HepG2 (cell line): ENCODE data around the gene PAPSS2. TPM values are rescaled to one million over a fixed set of nuclear protein-coding genes. Genes with fewer than 3 reads are reported as not detected.

Experiments used
- HDAC1 ChIP-seq: sonication (generic); formaldehyde crosslinking; IDR thresholded peaks from 2 replicates; pipeline ENCODE4 v1.5.1; 2020; ENCODE audit warnings: mild to moderate bottlenecking, missing genetic modification reagents
- KIAA2018 ChIP-seq: sonication (generic); formaldehyde crosslinking; IDR thresholded peaks from 2 replicates; pipeline ENCODE4 v1.5.0; 2020; ENCODE audit warnings: mild to moderate bottlenecking, missing genetic modification reagents, borderline replicate concordance
- ZNF296 ChIP-seq: sonication (generic); formaldehyde crosslinking; conservative IDR thresholded peaks from 2 replicates; pipeline ENCODE4 v1.5.0; 2020; ENCODE audit warnings: mild to moderate bottlenecking, missing genetic modification reagents
- ZNF558 ChIP-seq: sonication (generic); formaldehyde crosslinking; IDR thresholded peaks from 2 replicates; pipeline ENCODE4 v1.9.0; 2022; ENCODE audit warnings: mild to moderate bottlenecking, missing genetic modification reagents, borderline replicate concordance
- ZNF574 ChIP-seq: sonication (generic); formaldehyde crosslinking; IDR thresholded peaks from 2 replicates; pipeline ENCODE4 v1.4.0; 2020; ENCODE audit warnings: missing genetic modification reagents
- ZNF614 ChIP-seq: IDR thresholded peaks from 2 replicates; pipeline ENCODE4 v1.6.1; 2018; ENCODE audit warnings: missing biosample characterization, missing genetic modification reagents, inconsistent platforms, borderline replicate concordance
- polyA plus RNA-seq, 8 experiments: library from polyadenylated mRNA; depleted of rRNA in 3 of 8; stranded (reverse) in 7 of 8; unstranded in 1 of 8; fragments of >200 nt; fragmentation: Illumina TruSeq in 4 of 8; extraction: Trizol in 4 of 8; gene quantifications; 2 replicates each; pipeline versions ENCODE4 v1.2.1 to v1.2.3, GENCODE V29; 2011 to 2016; ENCODE audit warnings: low read depth in 4 of 8, missing spikeins in 1 of 8, mixed read lengths in 1 of 8; ENCODE audit not compliant: insufficient read depth in 1 of 8
- total RNA-seq, 5 experiments: library from RNA; depleted of rRNA; stranded (reverse); fragments of >200 nt; fragmentation: Illumina TruSeq; extraction: Trizol; gene quantifications; 2 replicates each; pipeline ENCODE4 v1.2.3, GENCODE V29; 2016; ENCODE audit warnings: low read depth in 1 of 5
- TF ChIP-seq, protein P1 (sequence below): sonication (generic); formaldehyde crosslinking; IDR thresholded peaks from 2 replicates; pipeline ENCODE4 v1.4.0; 2020; ENCODE audit warnings: low read depth, missing genetic modification reagents
- TF ChIP-seq, protein P2 (sequence below): sonication (generic); formaldehyde crosslinking; IDR thresholded peaks from 2 replicates; pipeline ENCODE4 v1.4.0; 2020; ENCODE audit warnings: missing genetic modification reagents

Gene PAPSS2
- total and polyA plus RNA-seq, 2 of the 13 experiments (the other 11 are each of a cell fraction or from before 2014, with no cell fraction given): 0.11 to 0.12 TPM

- no peak for TF ChIP-seq KIAA2018 (CRISPR knock-in tag)
- TF ChIP-seq, protein P1, sequence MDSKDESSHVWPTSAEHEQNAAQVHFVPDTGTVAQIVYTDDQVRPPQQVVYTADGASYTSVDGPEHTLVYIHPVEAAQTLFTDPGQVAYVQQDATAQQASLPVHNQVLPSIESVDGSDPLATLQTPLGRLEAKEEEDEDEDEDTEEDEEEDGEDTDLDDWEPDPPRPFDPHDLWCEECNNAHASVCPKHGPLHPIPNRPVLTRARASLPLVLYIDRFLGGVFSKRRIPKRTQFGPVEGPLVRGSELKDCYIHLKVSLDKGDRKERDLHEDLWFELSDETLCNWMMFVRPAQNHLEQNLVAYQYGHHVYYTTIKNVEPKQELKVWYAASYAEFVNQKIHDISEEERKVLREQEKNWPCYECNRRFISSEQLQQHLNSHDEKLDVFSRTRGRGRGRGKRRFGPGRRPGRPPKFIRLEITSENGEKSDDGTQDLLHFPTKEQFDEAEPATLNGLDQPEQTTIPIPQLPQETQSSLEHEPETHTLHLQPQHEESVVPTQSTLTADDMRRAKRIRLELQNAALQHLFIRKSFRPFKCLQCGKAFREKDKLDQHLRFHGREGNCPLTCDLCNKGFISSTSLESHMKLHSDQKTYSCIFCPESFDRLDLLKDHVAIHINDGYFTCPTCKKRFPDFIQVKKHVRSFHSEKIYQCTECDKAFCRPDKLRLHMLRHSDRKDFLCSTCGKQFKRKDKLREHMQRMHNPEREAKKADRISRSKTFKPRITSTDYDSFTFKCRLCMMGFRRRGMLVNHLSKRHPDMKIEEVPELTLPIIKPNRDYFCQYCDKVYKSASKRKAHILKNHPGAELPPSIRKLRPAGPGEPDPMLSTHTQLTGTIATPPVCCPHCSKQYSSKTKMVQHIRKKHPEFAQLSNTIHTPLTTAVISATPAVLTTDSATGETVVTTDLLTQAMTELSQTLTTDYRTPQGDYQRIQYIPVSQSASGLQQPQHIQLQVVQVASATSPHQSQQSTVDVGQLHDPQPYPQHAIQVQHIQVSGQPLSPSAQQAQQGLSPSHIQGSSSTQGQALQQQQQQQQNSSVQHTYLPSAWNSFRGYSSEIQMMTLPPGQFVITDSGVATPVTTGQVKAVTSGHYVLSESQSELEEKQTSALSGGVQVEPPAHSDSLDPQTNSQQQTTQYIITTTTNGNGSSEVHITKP (CRISPR knock-in tag): peak; percentile 58; the same call in 1 of the 2 replicates
- TF ChIP-seq ZNF614 (CRISPR knock-in tag): 0 out of 2 replicates have a peak, but pooled peaks have one; percentile 22
- peak; percentile 80 for TF ChIP-seq ZNF574 (CRISPR knock-in tag)
- no peak for TF ChIP-seq ZNF558 (CRISPR knock-in tag)
- peak; percentile 93 for TF ChIP-seq HDAC1 (CRISPR knock-in tag)
- no peak for TF ChIP-seq ZNF296
- TF ChIP-seq, protein P2, sequence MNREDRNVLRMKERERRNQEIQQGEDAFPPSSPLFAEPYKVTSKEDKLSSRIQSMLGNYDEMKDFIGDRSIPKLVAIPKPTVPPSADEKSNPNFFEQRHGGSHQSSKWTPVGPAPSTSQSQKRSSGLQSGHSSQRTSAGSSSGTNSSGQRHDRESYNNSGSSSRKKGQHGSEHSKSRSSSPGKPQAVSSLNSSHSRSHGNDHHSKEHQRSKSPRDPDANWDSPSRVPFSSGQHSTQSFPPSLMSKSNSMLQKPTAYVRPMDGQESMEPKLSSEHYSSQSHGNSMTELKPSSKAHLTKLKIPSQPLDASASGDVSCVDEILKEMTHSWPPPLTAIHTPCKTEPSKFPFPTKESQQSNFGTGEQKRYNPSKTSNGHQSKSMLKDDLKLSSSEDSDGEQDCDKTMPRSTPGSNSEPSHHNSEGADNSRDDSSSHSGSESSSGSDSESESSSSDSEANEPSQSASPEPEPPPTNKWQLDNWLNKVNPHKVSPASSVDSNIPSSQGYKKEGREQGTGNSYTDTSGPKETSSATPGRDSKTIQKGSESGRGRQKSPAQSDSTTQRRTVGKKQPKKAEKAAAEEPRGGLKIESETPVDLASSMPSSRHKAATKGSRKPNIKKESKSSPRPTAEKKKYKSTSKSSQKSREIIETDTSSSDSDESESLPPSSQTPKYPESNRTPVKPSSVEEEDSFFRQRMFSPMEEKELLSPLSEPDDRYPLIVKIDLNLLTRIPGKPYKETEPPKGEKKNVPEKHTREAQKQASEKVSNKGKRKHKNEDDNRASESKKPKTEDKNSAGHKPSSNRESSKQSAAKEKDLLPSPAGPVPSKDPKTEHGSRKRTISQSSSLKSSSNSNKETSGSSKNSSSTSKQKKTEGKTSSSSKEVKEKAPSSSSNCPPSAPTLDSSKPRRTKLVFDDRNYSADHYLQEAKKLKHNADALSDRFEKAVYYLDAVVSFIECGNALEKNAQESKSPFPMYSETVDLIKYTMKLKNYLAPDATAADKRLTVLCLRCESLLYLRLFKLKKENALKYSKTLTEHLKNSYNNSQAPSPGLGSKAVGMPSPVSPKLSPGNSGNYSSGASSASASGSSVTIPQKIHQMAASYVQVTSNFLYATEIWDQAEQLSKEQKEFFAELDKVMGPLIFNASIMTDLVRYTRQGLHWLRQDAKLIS (CRISPR knock-in tag): no peak
These were observed 40.9 kb upstream of the PAPSS2 start (continued) for GRCh38 chr10:87618566-87619423.
